ENCODE measurements around the gene PSMD4. TPM values are rescaled to one million over a fixed set of nuclear protein-coding genes. Genes with fewer than 3 reads are reported as not detected.
"Not testable (repeated sequence)": the region's sequence is repeated elsewhere in the genome, so short reads cannot be mapped to it uniquely, and the experiment has no call there.

The PSMD4 gene
- polyA plus RNA-seq, 2 of the 4 experiments (the other 2 are of a cell fraction): 207 to 265 TPM

DNA sequence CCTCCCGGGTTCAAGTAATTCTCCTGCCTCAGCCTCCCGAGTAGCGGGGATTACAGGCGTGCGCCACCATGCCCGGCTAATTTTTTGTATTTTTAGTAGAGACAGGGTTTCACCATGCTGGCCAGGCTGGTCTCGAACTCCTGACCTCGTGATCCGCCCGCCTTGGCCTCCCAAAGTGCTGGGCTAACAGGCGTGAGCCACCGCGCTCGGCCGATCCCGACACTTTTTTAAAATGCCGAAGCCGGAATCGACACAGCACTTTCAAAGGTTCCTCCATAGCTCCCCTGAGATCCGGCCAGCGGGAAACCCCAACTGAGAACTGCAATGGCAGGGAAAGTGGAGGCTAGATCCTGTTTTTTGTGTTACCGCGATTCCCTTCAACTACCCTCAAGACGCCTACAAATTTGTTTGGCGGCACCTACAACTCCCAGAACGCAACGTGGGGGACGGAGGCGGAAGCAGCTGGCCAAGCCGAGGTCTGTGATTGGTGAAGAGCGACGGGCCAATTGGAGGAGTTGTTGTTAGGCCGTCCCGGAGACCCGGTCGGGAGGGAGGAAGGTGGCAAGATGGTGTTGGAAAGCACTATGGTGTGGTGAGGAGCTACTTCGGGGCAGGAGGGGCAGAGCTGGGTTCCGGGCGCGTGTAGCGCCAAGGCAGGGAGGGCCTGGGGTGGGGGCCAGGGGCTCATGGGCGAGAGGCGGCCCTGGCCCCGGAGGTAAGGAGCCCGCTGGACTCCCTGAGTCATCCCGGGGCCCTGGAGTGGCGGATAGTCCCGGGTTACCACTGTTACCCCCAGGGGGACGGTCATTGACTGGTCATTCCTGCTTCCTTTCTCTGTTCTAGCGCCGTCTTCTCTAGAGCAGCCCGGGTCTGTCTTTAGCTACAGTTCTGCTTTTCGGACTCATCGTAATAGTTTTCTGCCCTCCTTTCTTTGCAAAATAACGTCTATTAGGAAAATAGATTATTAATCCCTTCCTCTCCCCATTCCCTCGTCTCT lies at the start of gene PSMD4 (continued):
- TF ChIP-seq BHLHE40 (IDR thresholded peaks at IDR 0.05; ENCODE audit: low read depth, low read length) (no peak), JUNB (IDR thresholded peaks at IDR 0.05) (no peak), ZFP36 (IDR thresholded peaks at IDR 0.05; ENCODE audit: borderline replicate concordance, partially characterized antibody) (no peak), SMC3 (IDR thresholded peaks at IDR 0.05) (no peak), RFX5 (IDR thresholded peaks at IDR 0.05) (no peak), HOXA7 (CRISPR knock-in tag; IDR thresholded peaks at IDR 0.05) (no peak), GATA3 (IDR thresholded peaks at IDR 0.05; ENCODE audit: borderline replicate concordance) (no peak), CBX2 (IDR thresholded peaks at IDR 0.05; ENCODE audit: borderline replicate concordance, low read depth) (no peak), RAD21 (conservative IDR thresholded peaks at IDR 0.05 in 1 of 2, IDR thresholded peaks at IDR 0.05 in 1 of 2) (no peak), FOSB (CRISPR knock-in tag; IDR thresholded peaks at IDR 0.05) (no peak), CHD2 (IDR thresholded peaks at IDR 0.05; ENCODE audit: low read length, partially characterized antibody) (peak; percentile 74), EP300 (IDR thresholded peaks at IDR 0.05) (no peak), TFCP2L1 (CRISPR knock-in tag; IDR thresholded peaks at IDR 0.05) (no peak), NPAS2 (CRISPR knock-in tag; IDR thresholded peaks at IDR 0.05; ENCODE audit: borderline replicate concordance) (no peak), MAZ (IDR thresholded peaks at IDR 0.05; ENCODE audit: borderline replicate concordance, low read depth, low read length) (no peak), TP53 (CRISPR knock-in tag; IDR thresholded peaks at IDR 0.05) (no peak), PHF8 (IDR thresholded peaks at IDR 0.05; ENCODE audit: borderline replicate concordance, low read depth) (peak; percentile 78; the same call in 1 of the 2 replicates)
- TF ChIP-seq, protein P1, sequence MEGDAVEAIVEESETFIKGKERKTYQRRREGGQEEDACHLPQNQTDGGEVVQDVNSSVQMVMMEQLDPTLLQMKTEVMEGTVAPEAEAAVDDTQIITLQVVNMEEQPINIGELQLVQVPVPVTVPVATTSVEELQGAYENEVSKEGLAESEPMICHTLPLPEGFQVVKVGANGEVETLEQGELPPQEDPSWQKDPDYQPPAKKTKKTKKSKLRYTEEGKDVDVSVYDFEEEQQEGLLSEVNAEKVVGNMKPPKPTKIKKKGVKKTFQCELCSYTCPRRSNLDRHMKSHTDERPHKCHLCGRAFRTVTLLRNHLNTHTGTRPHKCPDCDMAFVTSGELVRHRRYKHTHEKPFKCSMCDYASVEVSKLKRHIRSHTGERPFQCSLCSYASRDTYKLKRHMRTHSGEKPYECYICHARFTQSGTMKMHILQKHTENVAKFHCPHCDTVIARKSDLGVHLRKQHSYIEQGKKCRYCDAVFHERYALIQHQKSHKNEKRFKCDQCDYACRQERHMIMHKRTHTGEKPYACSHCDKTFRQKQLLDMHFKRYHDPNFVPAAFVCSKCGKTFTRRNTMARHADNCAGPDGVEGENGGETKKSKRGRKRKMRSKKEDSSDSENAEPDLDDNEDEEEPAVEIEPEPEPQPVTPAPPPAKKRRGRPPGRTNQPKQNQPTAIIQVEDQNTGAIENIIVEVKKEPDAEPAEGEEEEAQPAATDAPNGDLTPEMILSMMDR (IDR thresholded peaks at IDR 0.05): no peak
- TF ChIP-seq, protein P2, sequence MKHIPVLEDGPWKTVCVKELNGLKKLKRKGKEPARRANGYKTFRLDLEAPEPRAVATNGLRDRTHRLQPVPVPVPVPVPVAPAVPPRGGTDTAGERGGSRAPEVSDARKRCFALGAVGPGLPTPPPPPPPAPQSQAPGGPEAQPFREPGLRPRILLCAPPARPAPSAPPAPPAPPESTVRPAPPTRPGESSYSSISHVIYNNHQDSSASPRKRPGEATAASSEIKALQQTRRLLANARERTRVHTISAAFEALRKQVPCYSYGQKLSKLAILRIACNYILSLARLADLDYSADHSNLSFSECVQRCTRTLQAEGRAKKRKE (CRISPR knock-in tag; IDR thresholded peaks at IDR 0.05; ENCODE audit: low read depth): no peak; the same call in 1 of the 2 replicates
- TF ChIP-seq, protein P3, sequence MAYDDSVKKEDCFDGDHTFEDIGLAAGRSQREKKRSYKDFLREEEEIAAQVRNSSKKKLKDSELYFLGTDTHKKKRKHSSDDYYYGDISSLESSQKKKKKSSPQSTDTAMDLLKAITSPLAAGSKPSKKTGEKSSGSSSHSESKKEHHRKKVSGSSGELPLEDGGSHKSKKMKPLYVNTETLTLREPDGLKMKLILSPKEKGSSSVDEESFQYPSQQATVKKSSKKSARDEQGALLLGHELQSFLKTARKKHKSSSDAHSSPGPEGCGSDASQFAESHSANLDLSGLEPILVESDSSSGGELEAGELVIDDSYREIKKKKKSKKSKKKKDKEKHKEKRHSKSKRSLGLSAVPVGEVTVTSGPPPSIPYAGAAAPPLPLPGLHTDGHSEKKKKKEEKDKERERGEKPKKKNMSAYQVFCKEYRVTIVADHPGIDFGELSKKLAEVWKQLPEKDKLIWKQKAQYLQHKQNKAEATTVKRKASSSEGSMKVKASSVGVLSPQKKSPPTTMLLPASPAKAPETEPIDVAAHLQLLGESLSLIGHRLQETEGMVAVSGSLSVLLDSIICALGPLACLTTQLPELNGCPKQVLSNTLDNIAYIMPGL (CRISPR knock-in tag; IDR thresholded peaks at IDR 0.05; ENCODE audit: borderline replicate concordance): no peak; the same call in 1 of the 2 replicates
- TF ChIP-seq, protein P4, sequence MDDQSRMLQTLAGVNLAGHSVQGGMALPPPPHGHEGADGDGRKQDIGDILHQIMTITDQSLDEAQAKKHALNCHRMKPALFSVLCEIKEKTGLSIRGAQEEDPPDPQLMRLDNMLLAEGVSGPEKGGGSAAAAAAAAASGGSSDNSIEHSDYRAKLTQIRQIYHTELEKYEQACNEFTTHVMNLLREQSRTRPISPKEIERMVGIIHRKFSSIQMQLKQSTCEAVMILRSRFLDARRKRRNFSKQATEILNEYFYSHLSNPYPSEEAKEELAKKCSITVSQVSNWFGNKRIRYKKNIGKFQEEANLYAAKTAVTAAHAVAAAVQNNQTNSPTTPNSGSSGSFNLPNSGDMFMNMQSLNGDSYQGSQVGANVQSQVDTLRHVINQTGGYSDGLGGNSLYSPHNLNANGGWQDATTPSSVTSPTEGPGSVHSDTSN (IDR thresholded peaks at IDR 0.05): peak; percentile 50; the same call in 1 of the 2 replicates
- TF ChIP-seq, protein P5, sequence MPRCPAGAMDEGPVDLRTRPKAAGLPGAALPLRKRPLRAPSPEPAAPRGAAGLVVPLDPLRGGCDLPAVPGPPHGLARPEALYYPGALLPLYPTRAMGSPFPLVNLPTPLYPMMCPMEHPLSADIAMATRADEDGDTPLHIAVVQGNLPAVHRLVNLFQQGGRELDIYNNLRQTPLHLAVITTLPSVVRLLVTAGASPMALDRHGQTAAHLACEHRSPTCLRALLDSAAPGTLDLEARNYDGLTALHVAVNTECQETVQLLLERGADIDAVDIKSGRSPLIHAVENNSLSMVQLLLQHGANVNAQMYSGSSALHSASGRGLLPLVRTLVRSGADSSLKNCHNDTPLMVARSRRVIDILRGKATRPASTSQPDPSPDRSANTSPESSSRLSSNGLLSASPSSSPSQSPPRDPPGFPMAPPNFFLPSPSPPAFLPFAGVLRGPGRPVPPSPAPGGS (IDR thresholded peaks at IDR 0.05): peak; percentile 90

DNA sequence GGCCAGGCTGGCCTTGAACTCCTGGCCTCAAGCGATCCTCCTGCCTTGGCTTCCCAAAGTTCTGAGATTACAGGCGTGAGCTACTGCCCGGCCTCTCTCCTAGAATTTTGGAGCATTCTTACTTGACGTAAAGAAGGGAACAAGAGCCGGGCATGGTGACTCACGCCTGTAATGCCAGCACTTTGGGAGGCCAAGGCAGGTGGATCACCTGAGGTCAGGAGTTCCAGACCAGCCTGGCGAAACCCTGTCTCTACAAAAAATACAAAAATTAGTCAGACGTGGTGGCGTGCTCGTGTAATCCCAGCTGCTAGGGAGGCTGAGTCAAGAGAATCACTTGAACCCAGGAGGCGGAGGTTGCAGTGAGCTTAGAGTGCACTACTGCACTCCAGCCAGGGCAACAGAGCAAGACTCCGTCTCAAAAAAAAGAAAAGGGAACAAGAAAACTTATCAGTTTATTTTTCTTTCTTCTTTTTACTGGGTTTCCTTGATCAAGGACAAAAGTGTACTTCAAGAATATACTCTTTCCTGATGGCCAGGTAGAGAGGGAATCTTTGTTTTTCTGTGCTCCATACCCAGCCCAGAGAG lies 49.1 kb upstream of the PSMD4 start:
- not testable (repeated sequence) for ATAC-seq; H3K4me2 ChIP-seq; H3K27ac ChIP-seq; H3K4me3 ChIP-seq; FAIRE-seq; DNase-seq (ENCODE audit: low read depth in 1 of 2, low spot score in 1 of 2); H3K9me3 ChIP-seq
- H3K4me1 ChIP-seq: peaks cover 11% of the 10 kb centered on the region; the same call in 1 of the 3 replicates
- 91% methylated on average over 12 of the region's 12 CpGs for WGBS (ENCODE audit: missing lambda C conversion rate)
- ChIA-PET CTCF (interaction anchor here (1.1 to 1.6 kb wide), 2 partner anchors 46 to 108 kb away, joined by 3 read pairs; no protein-coding TSS in a partner anchor), POLR2A (interaction anchor here (0.7 kb wide), 1 partner anchor 13 kb away, joined by 4 read pairs; no protein-coding TSS in a partner anchor)
